H9 (cell line): ENCODE data around the gene RTN1. TPM values are rescaled to one million over a fixed set of nuclear protein-coding genes. Genes with fewer than 3 reads are reported as not detected.

ENCODE experiments used
- DNase-seq: peaks from one replicate; pipeline ENCODE4 v3.0.0-alpha.2; 2017
- H2AFZ ChIP-seq: one replicate; pipeline ENCODE4 v1.6.1; 2013; ENCODE audit warnings: mild to moderate bottlenecking, low read length, control low read depth, moderate library complexity
- H2AK5ac ChIP-seq: 2 replicates; pipeline ENCODE4 v1.6.1; 2013; ENCODE audit warnings: low read length, control low read depth, mixed read lengths; ENCODE audit not compliant: insufficient read length
- H2BK120ac ChIP-seq: one replicate; pipeline ENCODE4 v1.6.1; 2013; ENCODE audit warnings: low read depth, mild to moderate bottlenecking, low read length, control low read depth, inconsistent platforms; ENCODE audit not compliant: poor library complexity, severe bottlenecking
- H2BK12ac ChIP-seq: 2 replicates; pipeline ENCODE4 v1.6.1; 2013; ENCODE audit warnings: low read length, control low read depth, mixed read lengths, low read depth; ENCODE audit not compliant: insufficient read length
- H2BK15ac ChIP-seq: 2 replicates; pipeline ENCODE4 v1.6.1; 2013; ENCODE audit warnings: low read depth, low read length, control low read depth
- H2BK20ac ChIP-seq: one replicate; pipeline ENCODE4 v1.6.1; 2013; ENCODE audit warnings: low read depth, mild to moderate bottlenecking, low read length, control low read depth, inconsistent platforms; ENCODE audit not compliant: poor library complexity, severe bottlenecking
- H2BK5ac ChIP-seq: 2 replicates; pipeline ENCODE4 v1.6.1; 2013; ENCODE audit warnings: low read length, control low read depth, mixed read lengths; ENCODE audit not compliant: insufficient read length
- H3K14ac ChIP-seq: 2 replicates; pipeline ENCODE4 v1.6.1; 2013; ENCODE audit warnings: low read length, control low read depth; ENCODE audit not compliant: insufficient read depth
- H3K18ac ChIP-seq: 2 replicates; pipeline ENCODE4 v1.6.1; 2013; ENCODE audit warnings: low read depth, mild to moderate bottlenecking, mixed read lengths, low read length, control low read depth; ENCODE audit not compliant: insufficient read length
- H3K23ac ChIP-seq: 2 replicates; pipeline ENCODE4 v1.6.1; 2013; ENCODE audit warnings: low read length, control low read depth, mixed read lengths, low read depth; ENCODE audit not compliant: insufficient read length
- H3K23me2 ChIP-seq: 2 replicates; pipeline ENCODE4 v1.6.1; 2013; ENCODE audit warnings: low read depth, mild to moderate bottlenecking, mixed read lengths, low read length, control low read depth; ENCODE audit not compliant: insufficient read length, poor library complexity, severe bottlenecking
- H3K27ac ChIP-seq: 2 replicates; pipeline ENCODE4 v1.5.1; 2013; ENCODE audit warnings: low read length, control low read depth, mixed read lengths, low read depth; ENCODE audit not compliant: insufficient read length
- H3K27me3 ChIP-seq: 2 replicates; pipeline ENCODE4 v1.6.1; 2013; ENCODE audit warnings: low read length, control low read depth, inconsistent platforms; ENCODE audit not compliant: insufficient read depth
- H3K4ac ChIP-seq: 2 replicates; pipeline ENCODE4 v1.6.1; 2013; ENCODE audit warnings: low read depth, mild to moderate bottlenecking, control low read depth, inconsistent platforms, low read length, moderate library complexity
- H3K4me1 ChIP-seq: 2 replicates; pipeline ENCODE4 v1.6.1; 2013; ENCODE audit warnings: low read length, control low read depth, inconsistent platforms; ENCODE audit not compliant: insufficient read depth
- H3K4me2 ChIP-seq: 2 replicates; pipeline ENCODE4 v1.6.1; 2013; ENCODE audit warnings: low read length, control low read depth, mixed read lengths; ENCODE audit not compliant: insufficient read length, insufficient read depth
- H3K56ac ChIP-seq: 2 replicates; pipeline ENCODE4 v1.6.1; 2013; ENCODE audit warnings: low read depth, mild to moderate bottlenecking, mixed read lengths, low read length, control low read depth; ENCODE audit not compliant: insufficient read length
- H3K79me1 ChIP-seq: 2 replicates; pipeline ENCODE4 v1.6.1; 2013; ENCODE audit warnings: low read depth, mild to moderate bottlenecking, moderate library complexity, low read length, control low read depth, inconsistent platforms; ENCODE audit not compliant: insufficient read depth, poor library complexity, severe bottlenecking
- H3K79me2 ChIP-seq: 2 replicates; pipeline ENCODE4 v1.6.1; 2013; ENCODE audit warnings: low read length, control low read depth, inconsistent platforms; ENCODE audit not compliant: insufficient read depth
- H3K9ac ChIP-seq: 2 replicates; pipeline ENCODE4 v1.6.1; 2013; ENCODE audit warnings: low read length, control low read depth, mixed read lengths; ENCODE audit not compliant: insufficient read length; ENCODE audit errors: extremely low read depth
- H3K9me3 ChIP-seq: one replicate; pipeline ENCODE4 v1.6.1; 2013; ENCODE audit warnings: low read depth, low read length, inconsistent platforms; ENCODE audit not compliant: control insufficient read depth
- H3T11ph ChIP-seq: one replicate; pipeline ENCODE4 v1.6.1; 2013; ENCODE audit warnings: mild to moderate bottlenecking, low read length, control low read depth, inconsistent platforms
- H4K20me1 ChIP-seq: one replicate; pipeline ENCODE4 v1.6.1; 2013; ENCODE audit not compliant: control insufficient read depth, insufficient read length, insufficient read depth
- H4K5ac ChIP-seq: 2 replicates; pipeline ENCODE4 v1.6.1; 2013; ENCODE audit warnings: low read depth, mild to moderate bottlenecking, mixed read lengths, low read length, control low read depth; ENCODE audit not compliant: insufficient read length
- H4K8ac ChIP-seq: replicated peaks from 2 replicates; pipeline ENCODE4 v1.6.1; 2013; ENCODE audit warnings: low read length, control low read depth, mixed read lengths, low read depth; ENCODE audit not compliant: insufficient read length
- H4K91ac ChIP-seq: 2 replicates; pipeline ENCODE4 v1.6.1; 2013; ENCODE audit warnings: low read depth, mild to moderate bottlenecking, moderate library complexity, mixed read lengths, low read length, control low read depth; ENCODE audit not compliant: insufficient read length
- H3K27ac Mint-ChIP-seq, 3 experiments: 2 replicates in 2 of 3; 3 replicates in 1 of 3; pipeline ENCODE4 v1.8.0; 2020 to 2021; ENCODE audit warnings: mixed read lengths in 3 of 3, mild to moderate bottlenecking in 1 of 3, moderate library complexity in 1 of 3
- H3K27me3 Mint-ChIP-seq: 2 replicates; pipeline ENCODE4 v1.8.0; 2021; ENCODE audit warnings: low read depth, mild to moderate bottlenecking, moderate library complexity, mixed read lengths
- H3K36me3 Mint-ChIP-seq, 3 experiments: 2 replicates in 2 of 3; 3 replicates in 1 of 3; pipeline ENCODE4 v1.8.0; 2020 to 2021; ENCODE audit warnings: low read depth in 3 of 3, mixed read lengths in 3 of 3; ENCODE audit not compliant: insufficient read depth in 1 of 3
- H3K4me1 Mint-ChIP-seq, 2 experiments: 2 replicates each; pipeline ENCODE4 v1.8.0; 2020; ENCODE audit warnings: mixed read lengths in 2 of 2
- H3K4me3 Mint-ChIP-seq, 2 experiments: 2 replicates in 1 of 2; 3 replicates in 1 of 2; pipeline ENCODE4 v1.8.0; 2020 to 2021; ENCODE audit warnings: mild to moderate bottlenecking in 2 of 2, mixed read lengths in 2 of 2, moderate library complexity in 1 of 2
- H3K9me3 Mint-ChIP-seq, 2 experiments: 2 replicates in 1 of 2; 3 replicates in 1 of 2; pipeline ENCODE4 v1.8.0; 2020; ENCODE audit warnings: mild to moderate bottlenecking in 2 of 2, mixed read lengths in 2 of 2, moderate library complexity in 1 of 2
- CTCF ChIP-seq: fragments of 200-600 bp; sonication (generic); conservative IDR thresholded peaks from 3 replicates; pipeline ENCODE4 v1.8.0; 2021; ENCODE audit warnings: antibody characterized with exemption, mild to moderate bottlenecking
- WGBS: extraction: QIAGEN DNeasy Blood & Tissue Kit; methylation state at CpG from one replicate; pipeline ENCODE4 v1.1.7; 2013; ENCODE audit warnings: missing lambda C conversion rate, low lambda C conversion rate, mixed read lengths; ENCODE audit not compliant: insufficient read length; ENCODE audit errors: extremely low coverage; 5-methylcytosine and 5-hydroxymethylcytosine counted together
- total RNA-seq: library from RNA; stranded (reverse); gene quantifications from 2 replicates; pipeline ENCODE4 v1.2.1, GENCODE V29; 2021

Gene RTN1
- total RNA-seq, 1 experiment from 2014 or later = 1.8 TPM

GRCh38 chr14:59905188-59905587, 34.6 kb upstream of the RTN1 start:
- Histone ChIP-seq H4K91ac (no peak overlapping the region), H2BK5ac (no peak overlapping the region), H2AK5ac (no peak overlapping the region), H4K5ac (no peak overlapping the region), H3K4ac (no peak overlapping the region), H3K23me2 (no peaks in the 10 kb centered on the region), H2AFZ (no peak overlapping the region), H3K56ac (no peak overlapping the region), H3K14ac (no peak overlapping the region), H2BK12ac (no peak overlapping the region), H3K4me2 (no peak overlapping the region), H4K8ac (no peak overlapping the region), H4K20me1 (no peaks in the 10 kb centered on the region), H3K23ac (no peak overlapping the region), H3K4me1 (no peaks in the 10 kb centered on the region), H3K79me2 (no peaks in the 10 kb centered on the region), H3K27me3 (no peaks in the 10 kb centered on the region), H3K9ac (no peak overlapping the region), H2BK15ac (no peak overlapping the region), H3K79me1 (no peaks in the 10 kb centered on the region), H3T11ph (no peak overlapping the region), H2BK120ac (no peak overlapping the region), H2BK20ac (no peak overlapping the region), H3K9me3 (no peaks in the 10 kb centered on the region), H3K18ac (no peak overlapping the region), H3K27ac (no peak overlapping the region)
- Mint-ChIP-seq H3K9me3 (no peaks in the 10 kb centered on the region), H3K36me3 (no peaks in the 10 kb centered on the region), H3K27ac (no peak overlapping the region), H3K4me1 (peaks cover 10 to 16% of the 10 kb centered on the region in 2 experiments), H3K27me3 (no peaks in the 10 kb centered on the region; the same call in 1 of the 2 replicates), H3K4me3 (no peak overlapping the region)
- no CpG with 5 or more reads among the region's 2 CpGs for WGBS
- TF ChIP-seq CTCF = no peak
- DNase-seq = no peak
